ENCODE measurements around the gene EARS2.

GRCh38 chr16:23500862-23501225 lies 56.3 kb downstream of the EARS2 start:
- no peak for TF ChIP-seq POLR2A (IDR thresholded peaks at IDR 0.05; ENCODE audit: extremely low read depth, insufficient read length)
- no peak for TF ChIP-seq CTCF (IDR thresholded peaks at IDR 0.05; ENCODE audit: low read depth, low read length)
